ENCODE measurements around the gene EXO5. TPM values are rescaled to one million over a fixed set of nuclear protein-coding genes. Genes with fewer than 3 reads are reported as not detected.

EXO5 gene
- total and polyA plus RNA-seq, 2 of the 13 experiments (the other 11 are each of a cell fraction or from before 2014, with no cell fraction given) = 9.9 to 20.5 TPM

- TF ChIP-seq HNF1A (IDR thresholded peaks at IDR 0.05; ENCODE audit: low read depth) (no peak), HNF1A (CRISPR knock-in tag; IDR thresholded peaks at IDR 0.05; ENCODE audit: borderline replicate concordance) (peak; percentile 50; the same call in 1 of the 2 replicates), IRX3 (CRISPR knock-in tag; IDR thresholded peaks at IDR 0.05; ENCODE audit: borderline replicate concordance, low read depth) (peak; percentile 13; the same call in 1 of the 2 replicates), NR1H2 (CRISPR knock-in tag; IDR thresholded peaks at IDR 0.05; ENCODE audit: borderline replicate concordance, low read depth) (0 out of 2 replicates have a peak, but pooled peaks have one; percentile 30), ZNF780A (CRISPR knock-in tag; IDR thresholded peaks at IDR 0.05) (no peak), POGK (CRISPR knock-in tag; conservative IDR thresholded peaks at IDR 0.05) (0 out of 2 replicates have a peak, but pooled peaks have one; percentile 68), SOX5 (CRISPR knock-in tag; IDR thresholded peaks at IDR 0.05; ENCODE audit: borderline replicate concordance) (no peak), PHF8 (CRISPR knock-in tag; IDR thresholded peaks at IDR 0.05) (peak; percentile 92), ZNF282 (IDR thresholded peaks at IDR 0.05; ENCODE audit: partially characterized antibody) (no peak), FOXK1 (CRISPR knock-in tag; IDR thresholded peaks at IDR 0.05; ENCODE audit: borderline replicate concordance, low read depth) (no peak), ZNF318 (CRISPR knock-in tag; IDR thresholded peaks at IDR 0.05) (peak; percentile 82; the same call in 1 of the 2 replicates), FOXO1 (CRISPR knock-in tag; IDR thresholded peaks at IDR 0.05) (no peak), ZNF672 (CRISPR knock-in tag; IDR thresholded peaks at IDR 0.05) (no peak), ZNF251 (CRISPR knock-in tag; IDR thresholded peaks at IDR 0.05) (no peak)
These were observed at the start of gene EXO5 (continued) for GRCh38 chr1:40508375-40509341.
